ENCODE data around the gene TTYH2.
A peak's percentile ranks its signal among the peaks of the same experiment; 100 is the strongest.
"Not testable (repeated sequence)": the region's sequence is repeated elsewhere in the genome, so short reads cannot be mapped to it uniquely, and the experiment has no call there.

The TTYH2 gene, protein sequence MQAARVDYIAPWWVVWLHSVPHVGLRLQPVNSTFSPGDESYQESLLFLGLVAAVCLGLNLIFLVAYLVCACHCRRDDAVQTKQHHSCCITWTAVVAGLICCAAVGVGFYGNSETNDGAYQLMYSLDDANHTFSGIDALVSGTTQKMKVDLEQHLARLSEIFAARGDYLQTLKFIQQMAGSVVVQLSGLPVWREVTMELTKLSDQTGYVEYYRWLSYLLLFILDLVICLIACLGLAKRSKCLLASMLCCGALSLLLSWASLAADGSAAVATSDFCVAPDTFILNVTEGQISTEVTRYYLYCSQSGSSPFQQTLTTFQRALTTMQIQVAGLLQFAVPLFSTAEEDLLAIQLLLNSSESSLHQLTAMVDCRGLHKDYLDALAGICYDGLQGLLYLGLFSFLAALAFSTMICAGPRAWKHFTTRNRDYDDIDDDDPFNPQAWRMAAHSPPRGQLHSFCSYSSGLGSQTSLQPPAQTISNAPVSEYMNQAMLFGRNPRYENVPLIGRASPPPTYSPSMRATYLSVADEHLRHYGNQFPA

DNA sequence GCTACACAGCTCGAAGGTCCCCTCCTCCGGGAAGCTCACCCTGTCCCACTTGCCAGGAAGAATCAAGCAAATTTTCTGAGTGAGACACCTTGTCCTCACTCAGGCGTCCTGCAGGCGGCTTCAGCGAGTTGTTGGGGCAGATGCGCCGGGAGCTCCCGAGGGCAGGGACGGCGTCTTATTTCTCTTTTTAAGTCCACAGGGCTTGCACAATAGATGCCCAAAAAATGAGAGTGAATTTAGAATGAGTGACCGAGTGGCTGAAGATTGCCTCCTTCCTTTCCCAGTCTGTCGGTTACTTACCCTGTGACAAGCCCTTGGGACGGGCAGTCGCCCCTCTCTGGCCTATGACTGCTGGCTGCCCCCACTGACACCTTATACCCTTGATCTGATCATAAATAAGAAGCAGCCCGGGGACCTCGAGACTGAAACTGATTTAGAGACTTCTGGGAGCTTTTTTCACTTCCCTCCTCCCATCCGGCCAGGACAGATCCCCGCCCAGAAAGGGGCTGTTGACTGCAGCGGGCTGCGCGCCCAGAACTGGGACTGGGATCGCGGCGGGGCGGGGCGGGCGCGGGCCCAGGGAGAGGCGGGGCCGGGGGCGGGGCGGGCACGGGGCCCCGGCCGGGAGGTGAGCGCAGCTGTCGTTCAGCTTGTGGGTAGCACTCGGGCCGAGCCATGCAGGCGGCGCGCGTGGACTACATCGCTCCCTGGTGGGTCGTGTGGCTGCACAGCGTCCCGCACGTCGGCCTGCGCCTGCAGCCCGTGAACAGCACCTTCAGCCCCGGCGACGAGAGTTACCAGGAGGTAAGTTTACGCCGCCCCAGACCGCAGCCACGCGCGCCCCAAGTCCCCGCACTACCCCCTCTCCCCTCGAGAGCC is at the start of gene TTYH2:
TSS of gene TTYH2 (plus strand) at position 659 of the 879 bp plus-strand sequence. CDS start at position 676, 17 bp downstream.
- peak in 1 of 2 donors; percentile 41 for DNase-seq (ENCODE audit: low read depth in 2 of 2)

DNA sequence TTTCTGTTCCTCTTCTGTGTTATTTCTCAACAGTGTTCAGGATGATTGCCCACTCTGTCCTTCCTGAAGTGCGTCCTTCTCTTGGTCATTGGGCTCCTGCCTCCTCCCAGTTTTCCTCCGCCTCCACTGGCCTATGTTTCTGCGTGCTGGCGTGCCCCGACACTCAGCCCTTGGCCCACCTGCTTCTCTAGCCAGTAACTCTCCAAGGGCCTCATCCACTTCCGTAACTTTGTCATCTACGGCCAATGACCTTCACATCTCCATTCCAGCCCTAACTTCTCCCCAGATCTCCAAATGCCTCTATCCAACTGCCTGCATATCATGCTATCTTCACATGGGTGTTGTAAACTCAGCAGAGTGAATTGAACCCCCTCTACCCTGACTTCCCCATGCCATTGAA is 49.5 kb upstream of the TTYH2 start:
- no peak for DNase-seq (ENCODE audit: low read depth in 2 of 2)

DNA sequence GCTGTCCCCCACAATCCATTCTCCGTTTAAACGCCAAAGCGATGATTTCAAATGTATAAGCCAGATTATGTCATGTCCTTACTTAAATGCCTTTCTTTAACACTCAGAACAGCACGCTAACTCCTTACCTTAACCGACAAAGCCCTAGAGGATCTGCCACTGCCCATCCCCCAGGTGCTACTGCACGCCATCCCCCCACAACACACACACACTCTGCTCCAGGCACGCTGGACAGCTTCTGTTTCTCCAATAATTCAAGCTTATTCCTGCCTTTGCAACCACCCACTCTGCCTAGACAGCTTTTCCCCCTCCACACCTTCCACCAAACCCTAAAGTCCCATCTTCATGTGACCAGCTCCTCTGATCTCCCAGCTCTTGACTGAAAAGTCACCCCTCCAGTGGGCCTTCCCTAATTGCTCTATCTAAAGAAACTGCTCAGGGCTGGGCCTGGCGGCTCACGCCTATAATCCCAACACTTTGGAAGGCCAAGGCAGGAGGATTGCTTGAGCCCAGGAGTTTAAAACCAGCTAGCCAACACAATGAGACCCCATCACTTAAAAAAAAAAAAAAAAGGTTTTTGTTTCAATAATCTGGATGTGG is 48.8 kb upstream of the TTYH2 start:
- no peak for DNase-seq (ENCODE audit: low read depth in 2 of 2)

DNA sequence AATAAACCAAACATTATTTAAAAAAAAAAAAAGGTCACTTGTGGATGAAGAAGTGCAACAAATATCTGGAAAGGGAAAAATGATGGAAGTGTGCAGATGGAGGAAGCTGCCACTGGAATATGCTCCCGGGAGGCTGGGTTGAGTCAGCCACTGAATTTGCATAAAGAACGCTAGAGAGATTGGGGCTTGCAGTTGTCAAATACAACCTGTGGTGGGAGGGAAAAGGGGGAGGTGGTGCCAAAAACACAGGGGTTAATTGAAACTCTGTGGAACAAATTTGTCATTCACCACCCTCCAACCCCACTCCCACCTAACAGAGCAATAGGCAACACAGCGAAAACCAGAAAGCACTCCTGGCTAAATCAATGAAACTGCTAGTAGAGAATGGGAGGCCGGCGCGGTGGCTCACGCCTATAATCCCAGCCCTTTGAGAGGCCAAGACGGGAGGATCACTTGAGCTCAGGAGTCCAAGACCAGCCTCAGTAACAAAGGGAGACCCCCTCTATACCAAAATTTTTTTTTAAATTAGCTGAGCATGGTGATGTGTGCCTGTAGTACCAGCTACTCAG is 47.5 kb upstream of the TTYH2 start:
- no peak for DNase-seq (ENCODE audit: low read depth in 2 of 2)

DNA sequence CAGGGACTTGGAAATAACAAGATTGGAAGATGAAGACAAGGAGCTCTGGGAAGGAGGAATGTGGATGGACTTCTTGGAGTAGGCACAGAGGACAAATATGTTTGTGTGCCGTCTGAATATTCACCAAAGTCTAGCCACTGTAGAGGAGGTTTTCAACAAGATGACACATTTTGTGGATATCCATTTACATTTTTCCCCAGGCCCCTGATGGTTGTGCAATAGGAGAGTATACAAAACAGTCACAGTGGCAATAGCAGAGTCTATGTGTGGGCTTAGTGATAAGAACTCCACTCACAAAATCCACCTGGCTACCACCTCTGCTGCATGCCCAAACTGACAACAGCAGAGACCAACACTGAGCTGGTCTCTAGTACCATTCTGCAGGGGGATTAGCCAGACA is 42.4 kb upstream of the TTYH2 start:
- DNase-seq (ENCODE audit: low read depth in 2 of 2), result no peak

DNA sequence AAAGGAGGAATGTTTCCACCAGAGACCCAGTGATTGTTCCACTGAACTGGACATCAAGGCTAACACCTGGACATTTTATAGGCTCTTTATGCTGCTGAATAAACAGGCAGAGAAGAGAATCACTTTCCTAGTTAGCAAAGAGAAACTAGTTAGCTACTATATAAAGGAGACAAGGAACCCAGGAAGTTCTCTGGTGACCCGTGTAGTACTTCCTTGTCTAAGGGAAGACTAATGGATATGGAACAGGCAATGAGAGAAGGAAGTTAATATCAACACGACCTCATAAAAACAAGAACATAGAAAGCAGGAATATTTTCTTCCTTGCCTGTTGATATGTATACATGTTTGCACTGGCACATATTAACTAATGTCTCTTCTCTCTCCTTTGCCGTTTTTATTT is 40.7 kb upstream of the TTYH2 start:
- DNase-seq (ENCODE audit: low read depth in 2 of 2), result no peak

DNA sequence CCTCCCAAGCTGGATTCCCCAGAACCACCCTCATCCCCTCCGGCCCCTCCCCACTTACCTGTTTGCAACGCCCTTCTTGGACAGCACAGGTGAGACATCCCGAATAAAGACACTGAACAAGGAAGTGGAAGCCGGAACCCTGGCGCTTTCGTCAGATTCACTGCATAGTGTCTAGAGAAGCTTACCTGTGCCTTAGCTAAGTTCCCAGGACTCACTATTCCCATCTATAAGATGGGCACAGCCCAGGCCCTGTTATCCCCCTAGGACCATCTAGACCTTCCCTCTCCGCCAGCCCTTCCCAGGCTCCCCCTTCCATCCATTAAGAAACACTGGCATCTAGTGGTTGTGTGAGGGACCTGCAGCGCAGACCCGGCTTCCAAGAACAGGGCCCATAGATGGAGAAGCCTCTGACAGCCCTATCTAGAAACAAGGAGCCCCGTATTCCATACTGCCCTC is 36.8 kb upstream of the TTYH2 start:
- no peak for DNase-seq (ENCODE audit: low read depth in 2 of 2)

DNA sequence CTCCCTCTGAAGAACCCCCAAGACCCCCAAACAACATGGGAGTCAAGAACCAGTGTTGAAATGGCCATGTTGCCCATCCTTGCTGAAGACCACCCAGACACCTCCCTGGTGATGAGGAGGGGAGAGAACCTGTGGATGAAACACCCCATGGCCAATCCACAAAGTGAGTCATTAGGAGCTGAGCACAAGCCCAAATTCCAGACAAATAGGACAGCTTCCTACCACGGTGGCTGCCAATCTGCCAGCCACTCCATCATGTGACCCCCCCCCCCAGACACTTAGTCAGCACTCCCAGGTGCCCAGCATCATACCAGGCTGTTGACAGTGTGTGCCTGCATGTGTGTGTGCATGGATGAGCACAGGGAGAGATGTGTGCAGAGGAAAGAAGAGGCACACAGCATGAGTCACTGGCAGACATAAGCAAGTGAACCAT is 36.3 kb upstream of the TTYH2 start:
- DNase-seq (ENCODE audit: low read depth in 2 of 2), result no peak

DNA sequence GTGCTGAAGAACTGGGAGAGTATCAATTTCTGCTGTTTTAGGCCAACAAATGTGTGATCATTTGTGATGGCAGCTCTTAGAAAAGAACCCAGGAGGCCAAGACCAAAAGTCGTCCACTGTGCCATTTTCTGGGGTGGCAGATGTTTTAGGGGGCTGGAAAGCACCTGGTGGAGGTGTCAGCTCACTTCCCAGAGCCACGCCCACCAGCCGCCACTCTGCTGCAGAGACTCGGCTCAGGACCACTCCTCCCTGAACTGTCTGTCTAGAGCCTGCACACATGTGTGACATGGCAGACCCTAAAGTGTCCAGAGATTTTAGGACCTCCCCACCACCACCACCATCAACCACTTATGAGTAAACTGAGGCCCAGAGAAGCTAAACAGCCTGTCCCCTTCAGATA is 33.8 kb upstream of the TTYH2 start:
- no peak for DNase-seq (ENCODE audit: low read depth in 2 of 2)

DNA sequence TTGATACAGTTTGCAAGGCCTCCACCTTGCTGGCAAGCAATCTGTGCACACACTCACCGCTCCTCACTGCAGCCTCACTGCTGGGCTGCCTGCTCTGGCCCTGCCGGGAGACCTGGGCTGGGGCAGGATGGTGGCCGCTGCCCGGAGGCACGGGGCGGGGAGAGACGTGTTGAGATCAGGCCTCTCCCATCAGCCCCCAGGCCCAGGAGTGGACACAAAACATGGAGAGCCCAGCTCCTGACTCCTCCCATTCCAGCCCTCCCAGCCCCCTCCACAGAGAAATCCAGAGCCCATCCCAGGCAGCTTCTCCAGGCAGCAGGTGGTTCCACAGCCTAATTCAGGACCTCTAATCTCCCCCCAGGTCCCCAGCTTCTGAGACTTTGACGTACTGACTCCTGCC is 33.0 kb upstream of the TTYH2 start:
- no peak for DNase-seq (ENCODE audit: low read depth in 2 of 2)

DNA sequence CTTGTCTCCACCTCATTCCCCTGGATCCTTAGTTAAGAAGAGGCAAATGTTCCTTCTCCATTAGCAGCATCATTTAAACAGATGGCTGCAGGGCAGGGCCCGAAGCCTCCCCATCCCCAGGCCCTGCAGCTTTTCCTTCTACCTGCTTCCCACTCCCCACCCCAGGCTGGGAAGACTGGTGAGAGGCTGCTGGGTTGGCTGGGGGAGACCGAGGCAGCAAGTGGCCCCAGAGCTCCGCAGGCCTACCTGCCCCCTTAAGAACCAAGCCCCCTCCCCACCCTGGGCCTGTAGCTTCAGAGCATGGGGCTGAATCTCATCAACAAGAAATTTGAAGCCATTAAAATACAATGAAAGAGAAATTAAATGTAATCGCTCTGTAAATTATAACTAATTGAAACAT is 32.0 kb upstream of the TTYH2 start:
- DNase-seq (ENCODE audit: low read depth in 2 of 2), result no peak

DNA sequence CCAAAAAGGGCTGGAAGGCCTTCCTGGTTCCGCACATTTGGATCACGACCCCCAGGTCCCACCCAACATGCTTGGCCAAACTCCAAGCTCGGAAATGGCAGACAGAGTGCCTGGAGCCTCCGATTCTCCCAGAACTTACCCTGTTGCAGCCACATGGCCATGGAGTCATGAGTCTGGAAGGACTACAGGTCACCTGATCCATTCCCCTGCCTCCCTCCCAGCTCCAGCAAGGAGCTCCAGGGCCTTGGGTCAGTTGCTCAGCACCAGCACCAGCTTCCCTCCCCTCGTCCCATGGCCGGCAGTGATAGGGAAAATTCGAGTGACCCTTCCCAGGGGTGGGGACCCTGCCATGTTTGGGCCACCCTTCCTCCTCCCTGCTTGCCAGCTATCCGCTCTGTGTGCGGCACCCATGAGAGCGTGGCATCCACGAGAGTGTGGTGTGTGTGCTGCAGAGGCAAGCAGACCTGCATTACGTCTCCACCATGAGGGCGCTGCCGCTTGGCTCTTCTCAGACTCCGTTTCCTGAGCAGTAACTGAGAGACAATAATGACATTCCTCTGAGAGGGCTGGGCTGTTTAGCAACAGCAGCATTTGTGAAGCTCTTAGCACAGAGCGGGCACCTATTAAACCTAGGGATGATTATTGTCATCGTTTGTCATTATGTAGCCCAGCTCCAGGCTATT is 31.2 kb upstream of the TTYH2 start:
- no peak for DNase-seq (ENCODE audit: low read depth in 2 of 2)

DNA sequence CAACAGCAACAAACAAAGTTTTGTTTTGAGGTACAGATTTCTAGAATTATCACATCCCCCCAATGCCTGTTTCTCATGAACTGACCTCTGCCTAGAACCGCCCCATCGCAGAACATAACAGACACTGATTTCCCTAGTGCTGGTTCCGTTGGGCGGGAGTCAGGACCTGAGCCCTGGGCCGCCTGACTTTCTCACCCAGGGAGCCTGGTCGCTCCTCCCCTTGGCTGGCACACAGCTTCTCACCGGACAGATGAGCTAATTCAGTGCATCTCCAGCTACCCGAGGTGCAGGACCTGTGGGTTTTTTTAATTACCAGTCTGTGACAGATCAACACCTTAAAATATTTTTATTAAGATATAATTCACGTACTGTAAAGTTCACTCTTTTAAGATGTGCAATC is 30.0 kb upstream of the TTYH2 start:
- DNase-seq (ENCODE audit: low read depth in 2 of 2), result no peak

DNA sequence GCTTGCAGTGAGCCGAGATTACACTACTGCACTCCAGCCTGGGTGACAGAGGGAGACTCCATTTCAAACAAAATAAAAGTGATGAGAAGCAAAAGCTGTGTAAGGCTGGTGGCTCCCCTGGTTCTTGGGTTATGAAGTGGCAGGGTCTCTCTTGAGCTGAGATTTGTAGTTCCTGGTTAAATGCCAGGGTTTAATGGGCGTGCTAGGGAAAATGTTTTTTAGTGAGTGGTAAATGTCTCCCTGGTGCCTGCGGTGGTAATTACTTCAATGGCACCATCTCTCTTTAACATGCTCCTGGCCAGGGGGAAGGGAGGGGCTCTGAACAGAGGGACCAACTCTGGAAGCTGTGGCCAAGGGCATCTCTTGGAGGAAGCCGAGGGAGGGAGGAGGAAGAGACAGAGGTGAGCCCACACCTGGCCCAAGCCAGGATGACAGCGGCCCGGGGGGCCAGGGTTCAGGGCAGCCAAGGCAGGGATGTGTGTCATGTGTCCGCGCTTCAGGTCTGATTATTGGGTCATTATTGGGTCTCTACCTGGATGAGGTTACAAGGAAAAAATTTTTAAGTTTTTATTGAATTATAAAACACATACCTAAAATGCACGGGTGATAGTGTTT is 27.7 kb upstream of the TTYH2 start:
- no peak for DNase-seq (ENCODE audit: low read depth in 2 of 2)

DNA sequence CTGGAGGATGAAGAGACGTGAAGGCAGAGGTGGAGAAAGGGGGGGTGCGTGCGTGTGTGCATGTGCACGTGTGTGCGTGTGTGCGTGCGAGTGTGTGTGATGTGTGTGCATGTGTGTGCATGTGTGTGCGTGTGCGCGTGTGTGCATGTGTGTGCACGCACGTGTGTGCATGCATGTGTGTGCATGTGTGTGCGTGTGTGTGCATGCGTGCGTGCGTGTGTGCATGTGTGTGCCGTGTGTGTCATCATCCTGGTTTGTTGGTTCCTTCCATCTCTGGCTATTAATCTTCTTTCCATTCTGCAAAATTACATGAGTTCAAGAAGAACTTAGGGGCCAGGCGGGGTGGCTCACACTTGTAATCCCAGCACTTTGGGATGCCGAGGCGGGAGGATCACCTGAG is 26.9 kb upstream of the TTYH2 start:
- no peak for DNase-seq (ENCODE audit: low read depth in 2 of 2)

DNA sequence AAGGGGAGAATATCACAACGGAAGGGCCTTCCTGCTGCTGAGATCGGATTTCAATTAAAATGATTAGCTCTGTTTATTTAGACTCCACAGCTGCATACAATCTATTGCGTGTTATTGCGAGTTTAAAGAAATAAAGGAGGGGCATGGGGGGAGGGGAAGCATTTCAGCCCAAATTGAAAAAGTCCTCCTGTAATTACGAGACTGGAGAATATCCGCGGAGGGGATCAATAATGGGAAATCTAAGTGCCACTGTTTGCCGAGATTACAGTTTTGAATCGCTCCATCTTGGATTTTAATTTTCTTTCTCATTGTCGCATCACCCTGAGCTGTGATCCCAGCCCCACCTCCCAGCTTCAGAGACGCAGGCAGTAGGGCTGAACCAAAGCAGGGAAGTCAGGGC is 25.6 kb upstream of the TTYH2 start:
- no peak for DNase-seq (ENCODE audit: low read depth in 2 of 2)

DNA sequence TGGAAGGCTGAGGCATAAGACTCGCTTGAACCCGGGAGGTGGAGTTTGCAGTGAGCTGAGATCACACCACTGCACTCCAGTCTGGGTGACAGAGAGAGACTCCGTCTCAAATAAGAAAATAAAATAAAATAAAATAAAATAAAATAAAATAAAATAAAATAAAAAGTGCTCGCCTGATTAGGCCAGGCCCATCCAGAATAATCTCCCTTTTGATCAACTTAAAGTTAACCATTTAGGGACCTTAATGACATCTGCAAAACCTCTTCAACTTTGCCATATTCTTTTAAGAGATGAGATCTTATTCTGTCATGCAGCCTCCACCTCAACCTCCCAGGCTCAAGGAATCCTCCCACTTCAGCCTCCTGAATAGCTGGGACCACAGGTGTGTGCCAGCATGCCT is 24.7 kb upstream of the TTYH2 start:
- not testable (repeated sequence) for DNase-seq (ENCODE audit: low read depth in 2 of 2)

DNA sequence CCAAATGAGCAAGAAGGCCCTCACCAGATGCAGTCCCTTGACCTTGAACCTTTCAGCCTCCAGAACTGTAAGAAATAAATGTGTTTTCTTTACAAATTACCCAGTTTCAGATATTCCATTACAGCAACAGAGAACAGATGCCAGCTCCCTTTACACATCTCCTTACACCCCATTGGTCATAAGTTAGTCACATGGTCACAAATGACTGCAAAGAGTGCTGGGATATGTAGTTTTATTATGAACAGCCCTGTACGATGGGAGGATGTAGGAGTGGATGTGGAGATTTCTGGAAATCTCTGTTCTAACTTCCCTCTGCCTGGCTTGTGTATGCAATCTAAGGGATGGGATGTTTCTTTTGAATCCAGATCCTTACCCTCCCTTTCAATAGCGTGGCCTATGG is 23.2 kb upstream of the TTYH2 start:
- no peak for DNase-seq (ENCODE audit: low read depth in 2 of 2)

DNA sequence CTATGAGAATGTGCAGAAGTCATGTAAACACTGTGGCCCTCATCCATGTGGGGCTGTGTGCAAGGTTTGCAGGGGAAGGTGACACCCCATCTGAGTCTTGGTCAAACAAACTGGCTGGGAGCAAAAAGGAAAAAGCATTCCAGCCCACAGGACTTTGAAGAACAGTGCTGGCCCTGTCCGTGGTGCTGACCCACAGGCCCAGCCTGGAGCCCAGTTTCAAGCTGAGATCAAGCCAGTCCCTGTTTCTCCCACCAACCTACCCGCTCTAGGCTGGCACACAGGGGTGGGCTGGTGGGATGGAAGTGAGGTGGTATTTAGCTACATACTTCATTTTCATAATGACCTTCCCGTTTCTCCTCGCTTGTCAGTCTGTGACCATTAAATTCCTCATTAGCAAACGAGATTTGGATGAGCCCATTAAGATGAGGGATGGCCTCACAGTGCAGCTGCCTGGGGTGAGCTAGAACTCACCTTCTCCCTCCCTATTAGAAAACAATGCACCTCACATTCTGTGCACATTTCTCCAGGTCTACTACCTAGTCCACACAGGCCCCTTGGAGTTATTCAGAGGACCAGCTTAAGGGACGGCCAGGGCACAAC is 22.5 kb upstream of the TTYH2 start:
- no peak for DNase-seq (ENCODE audit: low read depth in 2 of 2)

Measured in stimulated activated CD4-positive, alpha-beta T cell treated with anti-CD3 and anti-CD28 coated beads, Interleukin-1b, Interleukin-23, amount 100 ng/mL, for 1 hour (primary cell).